GM21447 (cell line): Measurements from ENCODE around the gene CBARP.

Source experiments
- ATAC-seq: cut with Tn5 transposase; IDR thresholded peaks from one replicate; pipeline ENCODE4 v1.9.1; 2021; ENCODE audit not compliant: unreplicated experiment

CBARP gene

DNA sequence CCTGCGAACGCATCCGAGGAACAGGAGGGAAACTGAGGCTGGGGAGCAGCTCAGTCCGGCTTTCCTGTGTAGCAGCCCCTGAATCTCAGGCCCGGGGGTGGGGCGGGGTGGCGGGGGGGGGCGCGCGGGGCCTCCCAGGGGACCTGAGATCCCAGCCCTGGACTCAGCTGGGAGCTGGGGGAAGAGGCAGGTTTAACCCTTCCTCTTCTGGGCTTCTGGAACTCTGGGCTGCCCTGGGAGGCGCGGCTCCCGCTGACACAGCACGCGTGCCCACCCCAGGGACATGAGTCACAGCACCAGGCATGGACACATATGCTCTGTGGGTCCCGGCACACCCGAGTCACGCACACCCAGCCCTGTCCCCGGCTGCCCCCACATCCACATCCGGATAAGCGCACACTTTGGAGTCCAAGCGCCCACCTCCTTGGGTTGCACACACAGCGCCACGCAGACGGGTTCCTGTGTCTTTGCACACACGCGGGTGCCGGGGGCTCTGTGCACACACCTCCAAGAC, 27.9 kb upstream of the CBARP start:
- ATAC-seq: no peak

DNA sequence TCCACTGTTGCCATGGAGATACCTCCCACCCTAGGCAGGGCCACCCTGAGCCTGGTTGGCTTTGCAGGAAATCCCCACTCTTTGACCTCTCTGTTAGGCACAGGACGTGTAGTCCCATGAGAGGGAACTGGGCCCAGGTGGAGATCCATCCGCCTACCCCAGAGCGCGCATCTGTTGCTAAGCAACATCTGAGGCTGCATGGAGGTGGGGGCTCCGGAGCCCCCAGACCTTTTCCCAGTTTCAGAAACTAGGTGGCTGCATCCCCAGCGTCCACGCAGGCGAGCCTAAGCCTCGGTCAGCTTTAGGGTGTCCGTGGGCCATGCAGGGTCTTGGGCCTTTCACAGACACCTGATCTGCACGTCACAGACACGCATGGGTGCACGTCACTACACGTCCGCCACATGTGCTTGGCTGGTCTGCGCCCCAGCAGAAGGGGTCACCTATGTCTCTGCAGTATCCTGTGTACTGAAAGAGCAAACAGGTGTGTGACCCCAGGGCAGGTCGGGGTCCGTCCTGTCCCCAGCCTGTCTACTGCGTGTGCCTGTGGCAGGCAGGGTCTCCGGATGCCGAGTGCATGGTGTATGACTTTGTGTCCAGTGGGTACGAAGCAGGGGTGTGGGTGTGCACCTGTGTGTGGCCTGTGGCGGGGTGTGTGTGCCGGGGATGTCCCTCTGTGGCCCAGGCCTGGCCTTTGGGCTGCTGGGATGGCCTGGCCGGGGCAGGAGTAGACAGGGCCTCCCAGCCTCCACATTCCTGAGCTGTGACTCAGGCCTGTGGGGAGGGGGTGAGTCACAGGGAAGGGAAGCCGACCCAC, 27.2 kb upstream of the CBARP start:
- ATAC-seq: no peak

- ATAC-seq: no peak
Measured at GRCh38 chr19:1263188-1263587, 25.4 kb upstream of the CBARP start.

DNA sequence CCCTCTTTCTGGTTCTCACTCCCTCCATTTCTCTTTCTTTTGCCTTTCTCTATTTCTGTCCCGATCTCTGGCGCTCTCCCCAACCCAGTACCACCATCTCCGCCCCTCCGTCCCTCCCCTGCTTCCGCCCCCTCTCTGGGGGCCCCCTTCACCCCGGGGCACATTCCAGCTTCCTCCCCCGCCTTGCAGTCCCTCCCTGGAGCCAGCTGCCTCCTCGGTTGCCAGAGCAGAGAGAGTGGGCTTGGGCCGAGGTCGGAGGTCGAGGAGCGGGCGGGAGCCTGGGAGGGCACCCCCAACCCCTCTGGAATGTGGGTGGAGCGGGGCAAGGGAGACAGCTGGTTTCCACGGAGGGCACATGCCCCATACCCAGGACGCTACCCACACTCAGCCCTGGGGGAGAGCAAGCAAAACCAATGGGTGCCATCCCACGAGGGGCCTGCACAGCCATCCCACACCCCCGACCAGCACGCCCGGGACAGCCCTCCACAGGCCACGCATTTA, 24.9 kb upstream of the CBARP start:
- no peak for ATAC-seq

DNA sequence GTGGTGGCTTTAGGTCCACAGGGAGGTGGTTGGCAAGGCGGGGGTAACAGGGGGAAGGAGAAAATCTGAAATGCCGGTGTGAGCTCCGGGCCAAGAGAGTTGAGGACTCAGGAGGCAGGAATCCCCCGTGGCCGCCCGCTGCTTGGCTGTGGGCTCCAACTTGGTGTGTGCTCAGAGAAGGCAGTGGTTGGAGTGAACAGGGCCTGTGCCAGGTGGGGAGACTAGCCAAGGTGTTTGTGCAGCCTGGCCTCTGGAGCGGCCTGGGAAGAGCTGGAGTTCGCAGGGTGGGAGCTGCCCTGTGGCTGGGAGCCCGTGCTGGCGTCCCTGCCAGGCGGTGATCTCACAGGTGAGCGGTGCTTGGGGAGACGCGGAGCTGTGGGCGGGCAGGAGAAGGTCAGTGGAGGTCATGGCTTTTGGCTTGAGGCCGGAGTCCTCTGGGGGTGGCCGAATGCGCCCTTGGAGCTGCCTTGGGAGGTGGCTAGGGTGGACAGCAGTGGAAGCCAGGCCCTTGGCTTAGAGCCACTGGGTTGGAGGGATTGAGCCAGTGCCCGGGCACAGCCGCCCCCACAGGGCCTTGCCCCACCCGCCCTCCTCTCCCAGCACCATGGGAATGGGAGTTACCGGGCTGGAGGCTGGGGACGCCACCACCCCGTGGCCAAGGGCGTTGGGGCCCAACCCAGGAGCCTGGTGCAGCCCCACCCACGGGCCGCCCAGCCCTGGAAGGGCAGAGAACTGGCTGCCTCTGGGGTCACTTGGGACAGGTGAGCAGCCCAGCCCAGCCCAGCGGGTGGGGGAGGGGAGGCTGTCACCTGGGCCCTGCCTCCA, 24.2 kb upstream of the CBARP start:
- ATAC-seq: no peak

DNA sequence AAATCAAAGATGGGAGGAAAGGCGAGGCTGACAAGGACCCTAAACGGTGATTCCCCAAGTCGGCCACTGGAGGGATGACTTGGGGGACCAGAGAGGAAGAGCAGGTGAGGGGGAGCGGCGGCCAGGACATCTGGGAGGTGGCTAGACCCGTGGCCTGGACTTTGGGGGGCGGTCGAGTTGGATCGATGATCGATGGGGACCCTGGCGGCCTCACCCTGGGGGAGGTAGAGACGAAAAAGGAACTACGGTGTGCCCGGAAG, 23.7 kb upstream of the CBARP start:
- no peak for ATAC-seq

GRCh38 chr19:1260749-1261537, 23.1 kb upstream of the CBARP start:
- ATAC-seq: peak; percentile 40

DNA sequence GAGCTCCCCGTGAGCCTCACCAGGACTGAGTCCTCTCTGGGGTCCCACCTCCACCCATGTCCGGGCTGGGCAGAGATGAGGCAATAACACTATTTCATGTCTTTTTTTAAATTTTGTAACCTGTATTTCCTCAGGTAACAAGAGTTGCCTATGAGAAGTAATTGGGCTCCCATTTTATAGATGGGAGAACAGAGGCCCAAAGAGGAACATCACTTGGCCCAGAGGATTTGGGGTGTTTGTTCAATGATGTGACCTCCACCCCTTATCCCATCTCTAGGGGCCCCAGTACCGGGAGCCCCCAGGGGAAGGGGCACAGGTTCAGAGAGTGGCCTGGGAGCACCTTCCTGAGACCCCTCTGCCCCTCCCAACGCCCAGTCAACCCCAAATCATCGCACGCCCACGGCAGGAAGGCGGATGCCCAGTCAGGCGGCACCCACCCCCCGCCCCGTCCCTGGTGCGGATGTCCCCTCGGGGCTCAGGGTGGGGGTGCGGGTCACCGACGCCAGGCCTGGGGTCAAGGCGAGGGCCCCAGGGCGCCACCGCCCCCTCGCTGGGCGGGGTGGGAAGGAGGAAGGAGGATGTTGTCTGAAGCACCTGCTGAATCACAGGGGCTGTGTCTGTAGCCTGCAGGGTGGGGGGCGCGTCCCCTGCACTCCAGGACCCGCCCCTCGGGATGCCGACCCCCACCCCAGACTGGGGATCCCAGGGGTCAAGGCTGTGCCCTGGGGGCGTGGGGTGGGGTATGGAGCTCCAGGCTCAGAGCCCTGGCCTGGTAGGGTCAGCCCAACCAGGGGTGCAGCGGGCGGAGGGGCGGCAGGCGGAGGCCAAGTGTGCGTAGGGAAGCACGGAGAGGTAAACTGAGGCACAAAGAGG, 22.3 kb upstream of the CBARP start:
- ATAC-seq: peak; percentile 18

- ATAC-seq: peak; percentile 25
Measured at GRCh38 chr19:1259206-1259875, 21.5 kb upstream of the CBARP start.

DNA sequence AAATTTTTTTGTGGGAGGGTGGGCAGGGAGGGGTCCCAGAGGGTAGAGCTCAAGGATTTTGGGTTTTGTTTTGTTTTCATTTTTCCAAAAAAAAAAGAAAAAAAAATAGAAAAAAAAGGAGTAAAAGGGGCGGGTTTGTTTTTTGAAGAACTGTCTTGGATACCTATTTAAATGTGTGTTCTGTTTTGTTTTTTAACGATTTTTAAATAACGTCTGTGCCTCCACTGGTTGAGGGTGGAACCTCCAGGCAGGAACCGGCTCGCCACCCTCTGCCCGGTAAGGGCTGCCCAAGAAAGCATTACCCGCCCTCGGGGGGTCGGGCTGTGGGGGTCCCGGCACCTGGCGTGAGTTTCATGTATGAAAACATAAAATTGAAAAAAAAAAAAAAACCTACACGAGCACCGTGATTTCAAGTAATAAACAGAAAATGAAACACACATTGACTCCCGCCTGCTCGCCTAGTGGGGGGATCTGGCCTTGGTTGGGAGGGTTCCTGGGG, 21.0 kb upstream of the CBARP start:
- ATAC-seq: no peak

- ATAC-seq: no peak
Measured at GRCh38 chr19:1258163-1258492, 20.3 kb upstream of the CBARP start.

- ATAC-seq: no peak
Measured at GRCh38 chr19:1257475-1258162, 19.8 kb upstream of the CBARP start.

DNA sequence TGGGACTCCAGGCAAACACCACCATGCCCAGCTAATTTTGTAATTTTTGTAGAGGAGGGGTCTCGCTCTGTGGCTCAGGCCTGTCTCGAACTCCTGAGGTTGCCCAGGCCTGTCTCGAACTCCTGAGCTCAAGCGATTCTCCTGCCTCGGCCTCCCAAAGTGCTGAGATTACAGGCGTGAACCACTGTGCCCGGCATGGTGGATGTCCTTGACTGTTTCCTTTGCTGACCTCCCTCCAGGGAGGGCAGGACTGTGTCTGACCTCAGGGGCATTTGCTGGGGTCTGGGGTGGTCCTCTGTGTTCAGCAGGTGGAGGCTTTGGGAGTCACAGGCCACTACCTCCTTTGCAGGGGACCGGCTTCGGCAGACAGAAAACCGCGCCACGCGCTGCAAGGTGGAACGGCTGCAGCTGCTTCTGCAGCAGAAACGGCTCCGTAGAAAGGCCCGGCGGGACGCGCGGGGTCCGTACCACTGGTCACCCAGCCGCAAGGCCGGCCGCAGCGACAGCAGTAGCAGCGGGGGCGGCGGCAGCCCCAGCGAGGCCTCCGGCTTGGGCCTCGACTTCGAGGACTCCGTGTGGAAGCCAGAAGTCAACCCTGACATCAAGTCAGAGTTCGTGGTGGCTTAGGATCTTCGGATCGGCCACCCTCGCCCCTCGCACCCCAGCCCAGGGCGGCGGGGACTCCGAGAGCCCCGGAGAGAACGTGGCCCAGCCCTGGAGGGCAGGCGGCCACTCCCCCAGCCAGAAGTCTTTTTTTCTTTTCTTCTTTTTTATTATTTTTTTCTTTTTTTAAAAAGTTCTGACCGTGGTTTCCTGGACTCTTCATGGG, 19.1 kb upstream of the CBARP start:
- no peak for ATAC-seq

DNA sequence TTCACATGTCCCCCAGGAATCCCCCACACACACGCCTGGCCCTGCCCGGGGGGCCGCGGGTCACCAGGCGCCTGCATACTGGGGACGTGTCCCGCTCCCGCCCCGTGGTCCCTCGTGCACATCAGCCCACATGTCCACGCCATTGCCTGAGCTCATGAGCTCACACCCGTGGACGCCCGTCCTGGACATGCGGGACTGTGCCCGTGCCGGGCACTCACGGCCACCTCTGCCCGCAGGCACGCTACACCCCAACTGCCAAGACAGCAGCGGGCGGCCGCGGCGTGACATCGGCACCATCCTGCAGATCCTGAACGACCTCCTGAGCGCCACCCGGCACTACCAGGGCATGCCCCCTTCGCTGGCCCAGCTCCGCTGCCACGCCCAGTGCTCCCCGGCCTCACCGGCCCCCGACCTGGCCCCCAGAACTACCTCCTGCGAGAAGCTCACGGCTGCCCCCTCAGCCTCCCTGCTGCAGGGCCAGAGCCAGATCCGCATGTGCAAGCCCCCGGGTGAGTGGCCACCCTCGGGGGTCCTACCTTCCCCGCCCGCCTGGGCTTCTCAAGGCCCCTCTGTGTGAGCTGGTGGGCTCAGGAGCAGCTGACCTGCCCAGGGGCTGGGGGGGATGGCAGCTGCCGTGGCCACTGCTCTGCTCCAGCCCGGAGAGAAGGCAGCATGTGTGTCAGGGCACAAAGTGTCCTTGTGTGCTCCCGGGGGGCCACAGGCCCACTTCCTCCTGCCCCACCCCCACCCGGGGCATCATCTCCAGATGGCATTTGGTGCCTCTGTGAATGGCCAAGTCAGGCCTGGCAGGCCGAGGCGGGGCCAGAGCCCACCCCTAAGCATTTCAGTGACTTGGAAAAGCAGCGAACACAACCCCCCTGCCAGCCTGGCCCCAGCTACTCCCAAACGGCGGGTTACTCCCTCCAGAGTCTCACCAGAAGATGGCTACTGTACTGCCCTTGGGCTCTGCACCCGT, 17.7 kb upstream of the CBARP start:
- ATAC-seq: no peak

GRCh38 chr19:1254530-1255185, 16.9 kb upstream of the CBARP start:
- no peak for ATAC-seq

GRCh38 chr19:1254081-1254527, 16.3 kb upstream of the CBARP start:
- no peak for ATAC-seq
